ES-I3 (cell line): Measurements from ENCODE around the gene SYTL4.
"Not testable (repeated sequence)": the region's sequence is repeated elsewhere in the genome, so short reads cannot be mapped to it uniquely, and the experiment has no call there.

ENCODE experiments used
- H3K36me3 ChIP-seq: 2 replicates; pipeline ENCODE4 v1.6.1; 2013; ENCODE audit warnings: mild to moderate bottlenecking, low read length, control low read depth, moderate library complexity; ENCODE audit not compliant: insufficient read depth
- H3K4me1 ChIP-seq: 2 replicates; pipeline ENCODE4 v1.6.1; 2013; ENCODE audit warnings: mild to moderate bottlenecking, control low read depth, low read length; ENCODE audit not compliant: insufficient read depth
- H3K9ac ChIP-seq: 2 replicates; pipeline ENCODE4 v1.6.1; 2013; ENCODE audit warnings: low read depth, mild to moderate bottlenecking, low read length, moderate library complexity
- H3K9me3 ChIP-seq: 2 replicates; pipeline ENCODE4 v1.6.1; 2013; ENCODE audit warnings: mild to moderate bottlenecking, low read length, moderate library complexity; ENCODE audit not compliant: control insufficient read depth, insufficient read depth

The SYTL4 gene

DNA sequence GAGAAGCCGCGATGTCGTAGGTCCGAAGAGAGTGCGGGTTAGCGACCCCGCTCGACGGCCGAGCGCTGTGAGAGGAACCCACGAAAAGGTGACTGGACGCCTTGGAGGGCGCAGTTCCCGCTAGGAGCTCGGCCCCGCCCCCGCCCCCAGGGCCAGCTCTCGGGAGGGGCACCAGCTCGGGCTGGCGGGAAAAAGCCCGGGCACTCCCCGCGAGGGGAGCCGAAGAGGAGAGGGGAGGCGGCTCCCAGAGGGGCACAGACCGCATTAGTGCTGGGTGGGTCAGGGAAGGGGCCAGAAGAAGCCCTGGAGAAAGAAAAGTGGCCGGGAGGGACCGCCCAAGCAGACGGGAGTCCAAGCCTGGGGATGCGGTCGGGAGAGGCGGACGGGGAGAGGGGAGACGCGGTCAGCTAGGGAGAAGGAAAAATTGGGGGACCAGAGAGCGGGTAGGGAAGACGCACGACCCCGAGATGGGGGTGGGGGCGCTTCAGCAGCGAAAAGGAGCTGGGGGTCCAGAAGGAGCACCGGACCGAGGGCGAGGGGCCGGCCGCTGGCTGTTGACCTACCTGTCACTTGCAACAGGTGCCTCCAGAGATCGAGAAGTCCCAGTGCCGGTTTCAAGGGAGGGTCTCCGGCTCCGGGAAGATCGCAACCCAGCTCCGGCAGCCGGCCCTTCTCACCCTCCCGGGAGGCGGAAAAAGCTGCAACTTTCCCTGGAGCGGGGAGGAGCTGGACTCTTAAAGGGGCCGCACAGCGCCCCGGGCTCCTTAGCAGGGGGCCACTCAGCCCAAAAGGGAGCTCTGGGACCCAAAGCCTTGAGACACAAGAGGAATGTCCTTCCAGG lies at the start of gene SYTL4:
Gene SYTL4 (minus strand): TSS at position 681 of the 841 bp plus-strand sequence. CDS start 30,084 bp downstream, outside the sequence.
- Histone ChIP-seq H3K9me3 (no peaks in the 10 kb centered on the region), H3K9ac (peak within 1 kb of the TSS; percentile 87; the same call in 1 of the 2 replicates), H3K4me1 (no peaks in the 10 kb centered on the region), H3K36me3 (no peaks in the 10 kb centered on the region)

GRCh38 chrX:100769439-100769838 lies 37.5 kb upstream of the SYTL4 start:
- not testable (repeated sequence) for H3K4me1 ChIP-seq, H3K9me3 ChIP-seq, H3K36me3 ChIP-seq, H3K9ac ChIP-seq

- Histone ChIP-seq H3K36me3 (no peaks in the 10 kb centered on the region), H3K9me3 (no peaks in the 10 kb centered on the region), H3K4me1 (no peaks in the 10 kb centered on the region), H3K9ac (no peak overlapping the region)
Observed at GRCh38 chrX:100768679-100769338, 36.9 kb upstream of the SYTL4 start.

- no peaks in the 10 kb centered on the region for H3K36me3 ChIP-seq
Observed at GRCh38 chrX:100750883-100751282, 19.0 kb upstream of the SYTL4 start.

GRCh38 chrX:100748108-100748507 lies 16.2 kb upstream of the SYTL4 start:
- Histone ChIP-seq H3K9me3 (no peaks in the 10 kb centered on the region), H3K4me1 (no peaks in the 10 kb centered on the region), H3K36me3 (no peaks in the 10 kb centered on the region), H3K9ac (no peak overlapping the region)

More at GRCh38 chrX:100750883-100751282, 19.0 kb upstream of the SYTL4 start:
- Histone ChIP-seq H3K4me1 (no peaks in the 10 kb centered on the region), H3K9ac (no peak overlapping the region; the same call in 1 of the 2 replicates), H3K9me3 (no peaks in the 10 kb centered on the region)

GRCh38 chrX:100747703-100748102 lies 15.8 kb upstream of the SYTL4 start:
- H3K9ac ChIP-seq, result no peak overlapping the region
- no peaks in the 10 kb centered on the region for H3K36me3 ChIP-seq
- H3K4me1 ChIP-seq, result no peaks in the 10 kb centered on the region
- no peaks in the 10 kb centered on the region for H3K9me3 ChIP-seq

DNA sequence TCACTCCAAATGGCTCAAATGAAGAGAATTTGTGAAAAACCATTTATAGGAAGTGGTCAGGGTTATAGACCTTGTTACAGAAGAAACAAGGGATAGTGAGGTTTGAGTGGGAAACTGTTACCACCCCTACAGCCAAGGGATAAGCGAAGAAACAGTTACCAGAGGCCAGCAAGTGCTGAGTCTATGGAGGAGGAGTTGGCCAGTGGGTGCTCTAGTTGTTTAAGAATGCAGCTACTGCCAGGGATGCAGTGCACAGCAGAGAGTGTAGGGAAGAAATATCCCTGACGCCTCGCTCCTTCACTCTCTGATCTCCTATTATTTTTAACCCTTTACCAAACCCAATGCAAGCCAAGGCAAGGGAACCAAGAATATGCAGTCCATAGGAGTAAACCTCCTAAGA lies 15.2 kb upstream of the SYTL4 start:
- Histone ChIP-seq H3K9me3 (no peaks in the 10 kb centered on the region), H3K9ac (no peak overlapping the region), H3K36me3 (no peaks in the 10 kb centered on the region), H3K4me1 (no peaks in the 10 kb centered on the region)

DNA sequence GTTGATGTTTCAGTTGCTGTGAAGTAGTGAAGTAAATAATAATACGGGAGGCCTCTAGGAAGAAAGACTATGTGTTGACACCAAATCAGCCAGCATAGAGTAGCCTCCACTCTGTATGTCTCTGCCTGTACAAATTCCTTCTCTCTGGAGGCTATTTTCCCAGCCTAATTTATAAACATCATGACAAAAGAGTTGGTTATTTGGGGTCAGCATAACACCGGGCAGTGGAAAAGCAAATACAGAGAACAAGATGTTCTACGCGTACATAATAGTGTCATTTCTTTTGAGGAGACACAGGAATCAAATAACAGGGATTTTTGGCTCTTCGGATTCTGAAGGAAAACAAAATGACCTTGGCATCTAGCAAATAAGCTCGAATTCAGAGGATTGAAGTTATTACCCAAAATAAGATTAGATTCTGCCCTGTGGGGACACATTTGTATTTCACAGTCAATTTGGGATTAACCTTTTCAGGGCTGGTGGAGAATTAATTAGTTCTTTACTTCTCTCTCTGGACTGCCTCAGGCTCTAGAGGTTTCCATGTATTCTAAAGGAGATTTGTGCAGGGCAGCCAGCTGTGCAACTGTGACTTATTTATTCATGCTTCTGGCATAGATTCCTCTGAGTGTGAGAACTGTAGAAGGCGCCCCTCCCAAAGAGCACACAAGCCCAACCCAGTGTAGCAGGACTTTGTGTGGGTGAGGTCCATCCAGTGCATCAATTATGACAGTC lies 14.1 kb upstream of the SYTL4 start:
- Histone ChIP-seq H3K9ac (no peak overlapping the region), H3K4me1 (no peaks in the 10 kb centered on the region), H3K9me3 (no peaks in the 10 kb centered on the region), H3K36me3 (no peaks in the 10 kb centered on the region)

- Histone ChIP-seq H3K9ac (no peak overlapping the region), H3K9me3 (no peaks in the 10 kb centered on the region), H3K4me1 (no peaks in the 10 kb centered on the region), H3K36me3 (no peaks in the 10 kb centered on the region)
Observed at GRCh38 chrX:100745205-100745604, 13.3 kb upstream of the SYTL4 start.

GRCh38 chrX:100743009-100743607 lies 11.2 kb upstream of the SYTL4 start:
- no peaks in the 10 kb centered on the region for H3K36me3 ChIP-seq
- H3K9ac ChIP-seq, result no peak overlapping the region
- H3K9me3 ChIP-seq, result no peaks in the 10 kb centered on the region
- H3K4me1 ChIP-seq, result no peaks in the 10 kb centered on the region

GRCh38 chrX:100724006-100724405 lies 7.9 kb downstream of the SYTL4 start:
- not testable (repeated sequence) for H3K9me3 ChIP-seq, H3K36me3 ChIP-seq, H3K4me1 ChIP-seq, H3K9ac ChIP-seq

GRCh38 chrX:100721328-100721727 lies 10.6 kb downstream of the SYTL4 start:
- Histone ChIP-seq H3K9me3 (peaks cover 2% of the 10 kb centered on the region; the same call in 1 of the 2 replicates), H3K4me1 (no peaks in the 10 kb centered on the region), H3K9ac (no peak overlapping the region), H3K36me3 (no peaks in the 10 kb centered on the region)

GRCh38 chrX:100720301-100720700 lies 11.6 kb downstream of the SYTL4 start:
- Histone ChIP-seq H3K9me3 (no peaks in the 10 kb centered on the region), H3K4me1 (no peaks in the 10 kb centered on the region), H3K9ac (no peak overlapping the region), H3K36me3 (no peaks in the 10 kb centered on the region)

DNA sequence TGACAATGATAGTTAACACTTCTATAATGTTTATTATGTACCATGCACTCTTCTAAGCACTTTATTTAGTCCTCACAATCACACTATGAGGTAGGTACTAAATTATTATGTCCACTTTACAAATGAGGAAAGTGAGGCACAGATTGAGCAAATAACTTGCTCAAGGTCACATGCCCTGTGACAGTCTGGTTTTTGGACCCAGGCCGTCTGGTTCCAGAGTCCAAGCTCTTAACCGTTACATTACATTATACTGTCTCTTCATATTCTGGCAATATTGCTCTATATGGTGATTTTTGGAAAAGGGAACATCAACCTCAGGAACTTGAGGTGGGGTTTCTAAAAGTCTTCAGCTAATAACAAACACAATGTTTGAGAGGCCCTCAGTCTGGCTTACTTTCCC lies 12.8 kb downstream of the SYTL4 start:
- Histone ChIP-seq H3K4me1 (no peaks in the 10 kb centered on the region), H3K9ac (no peak overlapping the region), H3K36me3 (no peaks in the 10 kb centered on the region), H3K9me3 (no peaks in the 10 kb centered on the region)
